ENCODE data around the gene TULP1.

GRCh38 chr6:35508027-35508426 is 4.7 kb downstream of the TULP1 start:
- TF ChIP-seq EP300 (IDR thresholded peaks at IDR 0.05) (no peak), POLR2A (IDR thresholded peaks at IDR 0.05; ENCODE audit: low read depth) (no peak), POLR2AphosphoS5 (IDR thresholded peaks at IDR 0.05) (no peak)
- TF ChIP-seq, protein P1, sequence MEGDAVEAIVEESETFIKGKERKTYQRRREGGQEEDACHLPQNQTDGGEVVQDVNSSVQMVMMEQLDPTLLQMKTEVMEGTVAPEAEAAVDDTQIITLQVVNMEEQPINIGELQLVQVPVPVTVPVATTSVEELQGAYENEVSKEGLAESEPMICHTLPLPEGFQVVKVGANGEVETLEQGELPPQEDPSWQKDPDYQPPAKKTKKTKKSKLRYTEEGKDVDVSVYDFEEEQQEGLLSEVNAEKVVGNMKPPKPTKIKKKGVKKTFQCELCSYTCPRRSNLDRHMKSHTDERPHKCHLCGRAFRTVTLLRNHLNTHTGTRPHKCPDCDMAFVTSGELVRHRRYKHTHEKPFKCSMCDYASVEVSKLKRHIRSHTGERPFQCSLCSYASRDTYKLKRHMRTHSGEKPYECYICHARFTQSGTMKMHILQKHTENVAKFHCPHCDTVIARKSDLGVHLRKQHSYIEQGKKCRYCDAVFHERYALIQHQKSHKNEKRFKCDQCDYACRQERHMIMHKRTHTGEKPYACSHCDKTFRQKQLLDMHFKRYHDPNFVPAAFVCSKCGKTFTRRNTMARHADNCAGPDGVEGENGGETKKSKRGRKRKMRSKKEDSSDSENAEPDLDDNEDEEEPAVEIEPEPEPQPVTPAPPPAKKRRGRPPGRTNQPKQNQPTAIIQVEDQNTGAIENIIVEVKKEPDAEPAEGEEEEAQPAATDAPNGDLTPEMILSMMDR (IDR thresholded peaks at IDR 0.05), result no peak
